Measurements from ENCODE around the gene TAF5L. TPM values are rescaled to one million over a fixed set of nuclear protein-coding genes. Genes with fewer than 3 reads are reported as not detected.

The TAF5L gene
- total RNA-seq, 1 donor from 2014 or later, result 25.3 TPM

DNA sequence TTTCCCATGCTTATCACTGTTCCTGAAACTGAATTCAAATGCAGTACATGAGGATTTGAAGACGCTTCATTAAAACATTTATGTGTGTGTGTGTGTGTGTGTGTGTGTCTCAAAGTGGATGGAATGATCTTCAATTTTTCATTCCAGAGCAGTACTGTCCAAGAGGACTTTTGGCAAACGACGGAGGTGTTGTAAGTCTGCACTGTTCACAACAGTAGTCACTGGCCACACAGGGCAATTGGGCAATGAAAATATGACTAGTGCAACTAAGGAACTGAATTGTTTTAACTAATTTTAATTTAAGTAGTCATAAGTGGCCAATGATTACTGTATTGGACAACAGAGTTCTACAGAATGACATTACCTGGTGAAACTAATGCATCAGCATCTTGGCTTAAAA, 5.0 kb downstream of the TAF5L start:
- H3K4me1 Mint-ChIP-seq (ENCODE audit: unreplicated experiment), result peaks cover 29% of the 10 kb centered on the region
- peak overlapping the region; percentile 39 for H3K27ac Mint-ChIP-seq (ENCODE audit: unreplicated experiment)
- no peak for DNase-seq (ENCODE audit: low spot score)
- no peaks in the 10 kb centered on the region for H3K9me3 Mint-ChIP-seq (ENCODE audit: unreplicated experiment)
- TF ChIP-seq, protein P1, sequence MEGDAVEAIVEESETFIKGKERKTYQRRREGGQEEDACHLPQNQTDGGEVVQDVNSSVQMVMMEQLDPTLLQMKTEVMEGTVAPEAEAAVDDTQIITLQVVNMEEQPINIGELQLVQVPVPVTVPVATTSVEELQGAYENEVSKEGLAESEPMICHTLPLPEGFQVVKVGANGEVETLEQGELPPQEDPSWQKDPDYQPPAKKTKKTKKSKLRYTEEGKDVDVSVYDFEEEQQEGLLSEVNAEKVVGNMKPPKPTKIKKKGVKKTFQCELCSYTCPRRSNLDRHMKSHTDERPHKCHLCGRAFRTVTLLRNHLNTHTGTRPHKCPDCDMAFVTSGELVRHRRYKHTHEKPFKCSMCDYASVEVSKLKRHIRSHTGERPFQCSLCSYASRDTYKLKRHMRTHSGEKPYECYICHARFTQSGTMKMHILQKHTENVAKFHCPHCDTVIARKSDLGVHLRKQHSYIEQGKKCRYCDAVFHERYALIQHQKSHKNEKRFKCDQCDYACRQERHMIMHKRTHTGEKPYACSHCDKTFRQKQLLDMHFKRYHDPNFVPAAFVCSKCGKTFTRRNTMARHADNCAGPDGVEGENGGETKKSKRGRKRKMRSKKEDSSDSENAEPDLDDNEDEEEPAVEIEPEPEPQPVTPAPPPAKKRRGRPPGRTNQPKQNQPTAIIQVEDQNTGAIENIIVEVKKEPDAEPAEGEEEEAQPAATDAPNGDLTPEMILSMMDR (IDR thresholded peaks at IDR 0.05; ENCODE audit: unreplicated experiment), result no peak
- no peaks in the 10 kb centered on the region for H3K36me3 Mint-ChIP-seq (ENCODE audit: low read depth, unreplicated experiment)
- H3K27me3 Mint-ChIP-seq (ENCODE audit: unreplicated experiment), result peaks cover 2% of the 10 kb centered on the region
- no peak overlapping the region for H3K4me3 Mint-ChIP-seq (ENCODE audit: unreplicated experiment)

DNA sequence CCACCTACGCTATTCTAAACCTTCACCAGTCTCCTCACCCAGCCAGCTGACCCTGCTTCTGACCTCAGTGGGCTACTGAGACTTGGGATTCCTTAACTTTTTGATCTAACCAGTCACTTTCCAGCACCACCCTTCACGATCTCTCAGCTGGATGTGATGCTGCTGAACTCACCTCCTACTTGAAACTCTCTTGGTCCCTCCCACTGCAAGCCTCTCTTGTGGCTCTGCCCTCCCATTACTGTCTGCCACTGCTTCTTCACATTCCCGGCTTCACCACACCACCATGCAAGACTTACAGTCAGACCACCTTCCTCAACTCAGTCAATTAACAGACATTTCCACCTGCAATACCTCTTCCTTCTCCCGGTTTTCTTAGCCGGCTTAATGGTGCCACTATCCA, 6.3 kb downstream of the TAF5L start:
- H3K4me1 Mint-ChIP-seq (ENCODE audit: unreplicated experiment), result peaks cover 26% of the 10 kb centered on the region
- no peak overlapping the region for H3K27ac Mint-ChIP-seq (ENCODE audit: unreplicated experiment)
- H3K27me3 Mint-ChIP-seq (ENCODE audit: unreplicated experiment), result peaks cover 2% of the 10 kb centered on the region
- TF ChIP-seq, protein P1 (IDR thresholded peaks at IDR 0.05; ENCODE audit: unreplicated experiment), result no peak
- H3K9me3 Mint-ChIP-seq (ENCODE audit: unreplicated experiment), result no peaks in the 10 kb centered on the region
- no peaks in the 10 kb centered on the region for H3K36me3 Mint-ChIP-seq (ENCODE audit: low read depth, unreplicated experiment)
- H3K4me3 Mint-ChIP-seq (ENCODE audit: unreplicated experiment), result no peak overlapping the region
- DNase-seq (ENCODE audit: low spot score), result no peak

DNA sequence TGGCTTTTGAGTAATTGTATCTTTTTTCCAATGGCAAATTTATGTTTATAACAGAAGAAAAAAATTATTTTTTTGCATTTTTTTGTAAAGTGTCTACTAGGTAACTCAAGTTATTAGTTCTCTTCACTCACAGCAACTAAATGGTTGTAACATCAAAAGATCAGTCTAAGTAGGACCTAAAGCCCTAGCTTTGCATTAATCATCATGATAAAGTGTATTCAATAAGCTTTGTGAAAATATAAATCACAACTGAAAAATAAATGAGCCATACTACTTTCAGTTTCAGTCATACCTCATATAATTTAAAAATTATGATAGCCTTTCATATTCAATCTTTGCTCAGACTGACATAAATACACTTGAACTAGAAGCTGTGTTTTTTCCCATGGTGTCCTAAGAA, 6.9 kb downstream of the TAF5L start:
- TF ChIP-seq, protein P1 (IDR thresholded peaks at IDR 0.05; ENCODE audit: unreplicated experiment), result no peak
- Mint-ChIP-seq H3K27me3 (ENCODE audit: unreplicated experiment) (peaks cover 2% of the 10 kb centered on the region), H3K4me1 (ENCODE audit: unreplicated experiment) (peaks cover 30% of the 10 kb centered on the region), H3K36me3 (ENCODE audit: low read depth, unreplicated experiment) (no peaks in the 10 kb centered on the region), H3K9me3 (ENCODE audit: unreplicated experiment) (no peaks in the 10 kb centered on the region), H3K27ac (ENCODE audit: unreplicated experiment) (no peak overlapping the region), H3K4me3 (ENCODE audit: unreplicated experiment) (no peak overlapping the region)
- DNase-seq (ENCODE audit: low spot score), result no peak

DNA sequence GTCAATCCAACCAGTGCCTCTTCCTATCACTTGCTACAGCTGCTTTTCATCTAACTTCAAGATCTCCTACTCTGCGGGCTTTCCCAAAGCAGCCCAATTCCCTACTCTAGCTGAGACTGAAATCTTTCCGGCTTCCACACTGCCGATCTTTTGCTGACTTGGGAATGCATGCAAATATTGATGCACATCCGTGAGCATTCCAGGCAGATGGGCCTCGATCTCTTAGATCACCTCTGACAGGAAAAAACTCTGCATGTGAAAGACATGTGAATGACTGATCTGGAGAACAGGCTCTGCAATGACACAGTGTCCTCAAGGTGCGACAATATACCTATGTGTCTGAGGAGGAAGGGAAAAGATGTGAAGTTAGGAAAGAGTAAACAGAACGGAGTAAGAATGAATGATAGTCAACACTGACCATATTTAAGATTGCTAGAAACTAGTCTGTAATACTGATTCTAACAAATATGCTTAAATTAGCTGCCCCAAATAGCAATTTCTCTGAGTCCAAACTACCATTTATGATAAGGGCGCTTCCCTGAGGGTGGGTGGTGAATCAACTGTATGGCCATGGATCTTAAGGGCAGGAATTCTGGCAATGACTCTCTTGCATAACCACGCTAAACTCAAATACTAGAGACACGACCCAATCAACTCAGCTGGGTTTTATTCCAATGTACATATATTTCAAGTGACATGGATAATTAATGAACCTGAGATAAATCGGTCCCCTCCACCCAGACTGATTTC, 8.4 kb downstream of the TAF5L start:
- H3K9me3 Mint-ChIP-seq (ENCODE audit: unreplicated experiment), result no peaks in the 10 kb centered on the region
- DNase-seq (ENCODE audit: low spot score), result no peak
- H3K4me1 Mint-ChIP-seq (ENCODE audit: unreplicated experiment), result peaks cover 25% of the 10 kb centered on the region
- TF ChIP-seq, protein P1 (IDR thresholded peaks at IDR 0.05; ENCODE audit: unreplicated experiment), result no peak
- no peak overlapping the region for H3K4me3 Mint-ChIP-seq (ENCODE audit: unreplicated experiment)
- H3K36me3 Mint-ChIP-seq (ENCODE audit: low read depth, unreplicated experiment), result peaks cover 5% of the 10 kb centered on the region
- H3K27ac Mint-ChIP-seq (ENCODE audit: unreplicated experiment), result no peak overlapping the region
- H3K27me3 Mint-ChIP-seq (ENCODE audit: unreplicated experiment), result peaks cover 2% of the 10 kb centered on the region

DNA sequence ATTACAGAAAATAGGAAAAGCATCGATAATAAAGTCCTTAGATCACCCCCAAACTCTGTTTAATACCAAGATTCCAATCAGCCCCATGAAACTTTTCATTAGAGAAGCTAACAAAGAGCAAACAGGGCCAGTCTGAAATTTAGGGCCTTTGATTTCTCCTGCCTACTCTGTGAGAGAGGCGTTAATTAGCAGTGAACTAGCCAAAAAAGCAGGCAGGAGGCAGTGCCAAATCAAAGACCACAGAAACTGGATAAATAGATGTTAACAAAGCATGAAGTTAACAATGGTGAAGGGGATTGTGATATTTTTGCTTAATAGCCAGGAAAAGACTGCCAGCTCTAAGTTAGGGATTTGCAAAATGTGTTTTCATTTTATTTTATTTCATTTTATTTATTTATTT, 11.2 kb downstream of the TAF5L start:
- no peaks in the 10 kb centered on the region for H3K9me3 Mint-ChIP-seq (ENCODE audit: unreplicated experiment)
- H3K27ac Mint-ChIP-seq (ENCODE audit: unreplicated experiment), result peak overlapping the region; percentile 11
- TF ChIP-seq, protein P1 (IDR thresholded peaks at IDR 0.05; ENCODE audit: unreplicated experiment), result no peak

More for the DNA sequence above, 11.2 kb downstream of the TAF5L start:
- Mint-ChIP-seq H3K4me3 (ENCODE audit: unreplicated experiment) (no peak overlapping the region), H3K27me3 (ENCODE audit: unreplicated experiment) (no peaks in the 10 kb centered on the region), H3K4me1 (ENCODE audit: unreplicated experiment) (peaks cover 21% of the 10 kb centered on the region), H3K36me3 (ENCODE audit: low read depth, unreplicated experiment) (peaks cover 26% of the 10 kb centered on the region)
- no peak for DNase-seq (ENCODE audit: low spot score)
